CD8-positive, alpha-beta memory T cell (primary cell): Measurements from ENCODE around the gene DNM3. TPM values are rescaled to one million over a fixed set of nuclear protein-coding genes. Genes with fewer than 3 reads are reported as not detected.

Source experiments
- CTCF ChIA-PET: fragments of 350-600 bp; sonication (Branson Sonifier 250); formaldehyde crosslinking; loops from one replicate; lab custom pipeline; 2021; ENCODE audit warnings: antibody characterized with exemption; lab: Charles Lee
- POLR2A ChIA-PET: fragments of 350-600 bp; sonication (Branson Sonifier 250); formaldehyde crosslinking; loops from one replicate; lab custom pipeline; 2021; ENCODE audit warnings: antibody characterized with exemption; lab: Charles Lee
- DNase-seq, 5 donors: peaks; one replicate each; pipeline versions ENCODE4 v3.0.0 to v3.0.0-alpha.2; 2020 to 2022; ENCODE audit warnings: mixed read lengths in 1 of 5
- H3K27ac ChIP-seq: one replicate; pipeline ENCODE4 v1.7.0; 2013; ENCODE audit warnings: low read depth, mild to moderate bottlenecking, low read length, moderate library complexity
- H3K27me3 ChIP-seq: 2 replicates; pipeline ENCODE4 v1.7.0; 2013; ENCODE audit warnings: low read length, mild to moderate bottlenecking; ENCODE audit not compliant: insufficient read depth, poor library complexity, severe bottlenecking
- H3K36me3 ChIP-seq: 2 replicates; pipeline ENCODE4 v1.7.0; 2013; ENCODE audit warnings: mild to moderate bottlenecking, low read length, moderate library complexity; ENCODE audit not compliant: insufficient read depth
- H3K4me1 ChIP-seq: 2 replicates; pipeline ENCODE4 v1.7.0; 2013; ENCODE audit warnings: mild to moderate bottlenecking, low read length, moderate library complexity; ENCODE audit not compliant: insufficient read depth
- H3K4me3 ChIP-seq: 2 replicates; pipeline ENCODE4 v1.7.0; 2013; ENCODE audit warnings: mild to moderate bottlenecking, low read length
- H3K9me3 ChIP-seq: 2 replicates; pipeline ENCODE4 v1.7.0; 2013; ENCODE audit warnings: mild to moderate bottlenecking, low read length
- H3K27ac Mint-ChIP-seq, 8 donors: one replicate each; pipeline ENCODE4 v1.8.0; 2020 to 2021; ENCODE audit warnings: mixed read lengths in 8 of 8, mild to moderate bottlenecking in 6 of 8, inconsistent platforms in 3 of 8, moderate library complexity in 3 of 8
- H3K27me3 Mint-ChIP-seq, 2 donors: one replicate each; pipeline ENCODE4 v1.8.0; 2020 to 2021; ENCODE audit warnings: mixed read lengths in 2 of 2, mild to moderate bottlenecking in 1 of 2, moderate library complexity in 1 of 2
- H3K36me3 Mint-ChIP-seq, 3 donors: one replicate each; pipeline ENCODE4 v1.8.0; 2020 to 2021; ENCODE audit warnings: mixed read lengths in 3 of 3, inconsistent platforms in 1 of 3, mild to moderate bottlenecking in 1 of 3
- H3K4me1 Mint-ChIP-seq, 3 donors: one replicate each; pipeline ENCODE4 v1.8.0; 2020 to 2021; ENCODE audit warnings: mixed read lengths in 3 of 3, inconsistent platforms in 1 of 3, mild to moderate bottlenecking in 1 of 3
- H3K4me3 Mint-ChIP-seq, 7 donors: one replicate each; pipeline ENCODE4 v1.8.0; 2020 to 2021; ENCODE audit warnings: mixed read lengths in 7 of 7, mild to moderate bottlenecking in 6 of 7, moderate library complexity in 4 of 7, inconsistent platforms in 2 of 7
- H3K9me3 Mint-ChIP-seq, 5 donors: one replicate each; pipeline ENCODE4 v1.8.0; 2020 to 2022; ENCODE audit warnings: mixed read lengths in 5 of 5, mild to moderate bottlenecking in 3 of 5, moderate library complexity in 2 of 5, inconsistent platforms in 1 of 5
- polyA plus RNA-seq: library from polyadenylated mRNA; unstranded; fragments of 300-500 nt; fragmentation: Illumina TruSeq; gene quantifications from one replicate; pipeline ENCODE4 v1.2.3, GENCODE V29; 2021
- total RNA-seq, 2 experiments: library from RNA; stranded (reverse); gene quantifications; one replicate each; pipeline ENCODE4 v1.2.3, GENCODE V29; 2021

The DNM3 gene
- total and polyA plus RNA-seq, 3 experiments from 2014 or later = 0.29 to 0.64 (median 0.59) TPM

DNA sequence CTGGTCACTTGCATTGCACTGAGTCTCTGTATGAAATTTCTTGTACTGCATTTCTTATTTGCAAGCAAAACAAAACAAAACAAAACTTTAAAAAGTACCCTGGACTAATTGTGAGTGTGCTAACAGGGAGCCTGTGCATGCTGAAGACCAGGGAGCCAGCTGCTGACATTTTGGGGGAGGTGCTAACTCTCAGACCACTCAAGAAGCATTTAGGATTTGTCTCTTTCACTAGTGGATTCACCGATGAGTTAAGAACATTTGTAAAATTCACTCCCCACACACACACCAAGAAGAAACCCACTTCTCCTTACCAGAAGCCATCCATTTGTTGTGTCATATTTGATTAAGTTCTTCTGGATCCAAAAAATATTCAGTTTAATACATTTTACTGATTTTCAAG is 483.5 kb downstream of the DNM3 start:
- Mint-ChIP-seq H3K27me3 (no peaks in the 10 kb centered on the region), H3K4me3 (no peak overlapping the region), H3K9me3 (no peaks in the 10 kb centered on the region), H3K36me3 (peaks cover 0 to 2% (median 0%) of the 10 kb centered on the region in 3 donors), H3K4me1 (no peaks in the 10 kb centered on the region), H3K27ac (no peak overlapping the region)
- Histone ChIP-seq H3K4me1 (no peaks in the 10 kb centered on the region), H3K9me3 (no peaks in the 10 kb centered on the region), H3K36me3 (no peaks in the 10 kb centered on the region), H3K4me3 (no peak overlapping the region), H3K27me3 (no peaks in the 10 kb centered on the region), H3K27ac (no peak overlapping the region)
- no peak for DNase-seq
- ChIA-PET POLR2A (no interaction called here), CTCF (no interaction called here)

DNA sequence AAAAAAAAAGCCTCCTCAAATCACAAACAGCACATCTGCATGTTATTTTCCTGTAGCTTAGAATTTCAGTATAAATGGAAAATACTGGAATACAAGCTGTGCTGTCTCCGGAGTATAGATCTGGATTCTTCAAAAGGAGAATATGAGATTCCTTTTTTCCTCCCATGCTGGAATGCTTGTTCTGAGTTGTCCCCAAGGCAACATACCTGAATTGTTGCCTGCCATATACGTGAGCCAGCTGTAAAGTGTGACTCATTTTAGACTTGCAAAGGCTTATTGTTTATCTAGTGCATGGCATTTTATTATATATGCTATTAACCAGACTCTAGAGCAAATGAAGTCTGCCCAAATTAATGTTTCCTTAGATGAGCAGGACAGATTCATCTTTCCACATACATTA is 484.2 kb downstream of the DNM3 start:
- H3K27me3 ChIP-seq = no peaks in the 10 kb centered on the region
- H3K27ac ChIP-seq = no peak overlapping the region
- Mint-ChIP-seq H3K9me3 (no peaks in the 10 kb centered on the region), H3K36me3 (peaks cover 0 to 2% (median 0%) of the 10 kb centered on the region in 3 donors), H3K4me3 (no peak overlapping the region), H3K27me3 (no peaks in the 10 kb centered on the region), H3K27ac (no peak overlapping the region), H3K4me1 (no peaks in the 10 kb centered on the region)
- H3K4me1 ChIP-seq = no peaks in the 10 kb centered on the region
- ChIA-PET POLR2A (no interaction called here), CTCF (no interaction called here)
- DNase-seq = no peak
- H3K9me3 ChIP-seq = no peaks in the 10 kb centered on the region
- no peak overlapping the region for H3K4me3 ChIP-seq
- no peaks in the 10 kb centered on the region for H3K36me3 ChIP-seq

DNA sequence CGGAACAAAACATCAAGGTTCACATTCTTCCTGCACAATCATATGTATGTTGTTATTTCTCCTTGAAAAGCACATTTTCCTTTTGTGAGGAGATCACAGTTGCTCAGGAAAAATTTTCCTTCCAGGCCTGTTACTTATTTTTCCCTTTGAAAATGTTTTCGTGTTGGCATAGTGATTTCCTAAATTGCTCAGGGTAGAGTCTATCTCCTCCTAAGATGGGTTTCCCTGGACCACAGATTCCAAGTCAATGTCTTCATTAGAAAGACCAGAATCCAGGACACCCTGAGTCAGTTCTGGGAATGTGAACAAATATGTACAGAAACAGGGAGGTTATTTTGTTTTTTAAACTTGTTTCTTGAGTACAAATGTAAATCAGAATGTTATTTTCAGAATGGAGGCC is 484.8 kb downstream of the DNM3 start:
- POLR2A ChIA-PET = no interaction called here
- no peaks in the 10 kb centered on the region for H3K27me3 Mint-ChIP-seq
- H3K9me3 Mint-ChIP-seq = no peaks in the 10 kb centered on the region

DNA sequence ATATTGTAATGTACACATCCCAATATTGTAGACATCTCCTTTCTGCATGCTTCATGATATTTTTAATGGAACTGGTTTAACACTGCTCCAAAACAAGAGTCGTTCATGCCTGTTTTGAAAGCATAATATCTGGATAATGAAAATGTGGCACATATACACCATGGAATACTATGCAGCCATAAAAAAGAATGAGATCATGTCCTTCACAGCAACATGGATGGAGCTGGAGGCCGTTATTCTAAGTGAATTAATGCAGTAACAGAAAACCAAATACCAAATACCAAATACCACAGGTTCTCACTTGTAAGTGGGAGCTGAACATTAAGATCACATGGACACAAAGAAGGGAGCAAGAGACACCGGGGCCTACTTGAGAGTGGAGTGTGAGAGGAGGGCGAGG is 487.0 kb downstream of the DNM3 start:
- Histone ChIP-seq H3K27me3 (no peaks in the 10 kb centered on the region), H3K4me1 (no peaks in the 10 kb centered on the region), H3K4me3 (no peak overlapping the region), H3K36me3 (no peaks in the 10 kb centered on the region), H3K9me3 (no peaks in the 10 kb centered on the region), H3K27ac (no peak overlapping the region)
- ChIA-PET POLR2A (no interaction called here), CTCF (no interaction called here)
- no peaks in the 10 kb centered on the region for H3K27me3 Mint-ChIP-seq
- no peak overlapping the region for H3K27ac Mint-ChIP-seq
- no peaks in the 10 kb centered on the region for H3K4me1 Mint-ChIP-seq
- H3K9me3 Mint-ChIP-seq = no peaks in the 10 kb centered on the region
- DNase-seq = no peak
- H3K4me3 Mint-ChIP-seq = no peak overlapping the region
- peaks cover 0 to 2% (median 0%) of the 10 kb centered on the region in 3 donors for H3K36me3 Mint-ChIP-seq

More for the DNA sequence above, 484.8 kb downstream of the DNM3 start:
- Histone ChIP-seq H3K4me1 (no peaks in the 10 kb centered on the region), H3K36me3 (no peaks in the 10 kb centered on the region), H3K9me3 (no peaks in the 10 kb centered on the region), H3K27me3 (no peaks in the 10 kb centered on the region), H3K4me3 (no peak overlapping the region), H3K27ac (no peak overlapping the region)
- DNase-seq = no peak
- Mint-ChIP-seq H3K4me1 (no peaks in the 10 kb centered on the region), H3K27ac (no peak overlapping the region), H3K4me3 (no peak overlapping the region), H3K36me3 (peaks cover 0 to 2% (median 0%) of the 10 kb centered on the region in 3 donors)
- CTCF ChIA-PET = no interaction called here

DNA sequence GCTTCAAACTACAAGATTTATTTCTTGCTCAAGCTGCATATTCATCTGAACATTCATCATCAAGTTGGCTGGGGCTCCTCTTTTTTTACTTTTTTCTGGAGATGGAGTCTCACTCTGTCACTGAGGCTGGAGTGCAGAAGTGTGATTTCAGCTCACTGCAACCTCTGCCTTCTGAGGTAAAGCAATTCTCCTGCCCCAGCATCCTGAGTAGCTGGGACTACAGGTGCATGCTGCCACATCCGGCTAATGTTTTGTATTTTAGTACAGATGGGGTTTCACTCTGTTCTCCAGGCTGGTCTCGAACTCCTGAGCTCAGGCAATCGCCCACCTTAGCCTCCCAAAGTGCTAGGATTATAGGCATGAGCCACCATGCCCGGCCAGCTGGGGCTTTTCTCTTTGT is 490.9 kb downstream of the DNM3 start:
- no peak overlapping the region for H3K27ac ChIP-seq
- H3K36me3 ChIP-seq = no peaks in the 10 kb centered on the region
- H3K27ac Mint-ChIP-seq = no peak overlapping the region
- H3K27me3 ChIP-seq = no peaks in the 10 kb centered on the region
- H3K27me3 Mint-ChIP-seq = no peaks in the 10 kb centered on the region
- H3K4me1 ChIP-seq = no peaks in the 10 kb centered on the region
- no peak overlapping the region for H3K4me3 ChIP-seq
- ChIA-PET CTCF (no interaction called here), POLR2A (no interaction called here)
- no peak for DNase-seq
- no peaks in the 10 kb centered on the region for H3K36me3 Mint-ChIP-seq
- no peaks in the 10 kb centered on the region for H3K9me3 ChIP-seq
- H3K4me1 Mint-ChIP-seq = no peaks in the 10 kb centered on the region
- H3K9me3 Mint-ChIP-seq = no peaks in the 10 kb centered on the region
- no peak overlapping the region for H3K4me3 Mint-ChIP-seq

DNA sequence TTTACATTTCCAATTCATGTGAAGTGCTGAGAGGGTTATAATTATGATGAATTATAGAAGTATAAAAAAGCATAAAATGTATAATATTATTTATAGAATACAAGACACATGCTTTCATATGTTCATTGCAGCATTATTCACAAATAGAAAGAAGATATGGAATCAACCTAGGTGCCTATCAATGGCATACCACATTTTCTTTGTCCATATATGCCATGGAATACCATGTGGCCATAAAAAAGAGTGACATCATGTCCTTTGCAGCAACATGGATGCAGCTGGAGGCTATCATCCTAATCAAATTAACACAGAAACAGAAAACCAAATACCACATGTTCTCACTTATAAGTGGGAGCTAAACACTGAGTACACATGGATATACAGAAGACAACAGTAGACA is 494.1 kb downstream of the DNM3 start:
- Mint-ChIP-seq H3K27me3 (no peaks in the 10 kb centered on the region), H3K27ac (peak overlapping the region in 1 of 8 donors; percentile 35), H3K36me3 (peaks cover 0 to 4% (median 0%) of the 10 kb centered on the region in 3 donors), H3K9me3 (no peaks in the 10 kb centered on the region), H3K4me1 (peaks cover 0 to 15% (median 11%) of the 10 kb centered on the region in 3 donors), H3K4me3 (no peak overlapping the region)
- POLR2A ChIA-PET = interaction anchor here (0.8 kb wide), 1 partner anchor 25 kb away, joined by 3 read pairs; no protein-coding TSS in a partner anchor
- no peak for DNase-seq
- Histone ChIP-seq H3K27me3 (no peaks in the 10 kb centered on the region), H3K36me3 (no peaks in the 10 kb centered on the region), H3K9me3 (no peaks in the 10 kb centered on the region), H3K4me3 (no peak overlapping the region), H3K4me1 (no peaks in the 10 kb centered on the region), H3K27ac (no peak overlapping the region)
- CTCF ChIA-PET = no interaction called here

DNA sequence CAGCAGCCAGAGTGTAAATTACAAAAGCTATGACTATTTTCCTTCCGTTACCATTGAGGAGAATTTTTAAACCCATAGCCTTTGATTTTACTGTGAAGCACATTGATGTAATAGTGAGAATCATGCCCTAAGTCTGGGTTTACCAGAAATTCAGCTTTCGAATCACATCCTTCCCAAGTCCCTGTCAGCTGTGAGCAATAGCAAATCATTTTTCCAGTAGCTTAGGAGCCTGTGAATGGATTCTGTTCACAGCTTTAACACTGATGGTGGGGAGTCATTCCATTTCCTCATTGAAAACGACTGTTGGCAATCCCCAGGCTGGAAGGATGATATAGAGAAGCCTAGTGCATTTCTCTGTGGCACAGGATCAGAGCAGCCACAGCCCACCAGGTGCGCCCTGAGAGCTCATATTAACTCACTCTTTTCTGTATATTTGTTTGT is 497.0 kb downstream of the DNM3 start:
- POLR2A ChIA-PET = no interaction called here

DNA sequence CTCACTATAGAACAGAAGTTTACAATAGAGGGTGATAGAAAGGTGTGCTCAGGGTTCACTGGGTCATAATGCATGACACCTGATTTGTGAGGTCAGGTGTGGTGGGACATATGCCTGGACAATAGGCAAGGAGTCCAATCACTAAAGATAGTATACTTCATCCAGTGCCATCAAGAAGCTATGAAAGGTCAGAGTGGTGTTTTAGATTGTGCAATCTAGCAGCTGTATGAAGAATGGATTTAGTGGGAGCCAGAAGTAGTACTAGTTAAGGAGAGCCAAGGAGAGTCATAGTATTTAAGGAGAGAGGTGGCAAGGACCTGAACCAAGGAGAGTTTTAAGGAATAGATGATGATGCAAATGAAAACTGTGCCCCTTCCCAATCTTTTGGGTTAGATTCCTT is 498.5 kb downstream of the DNM3 start:
- Histone ChIP-seq H3K4me3 (no peak overlapping the region), H3K9me3 (no peaks in the 10 kb centered on the region), H3K4me1 (no peaks in the 10 kb centered on the region), H3K36me3 (no peaks in the 10 kb centered on the region), H3K27ac (no peak overlapping the region), H3K27me3 (no peaks in the 10 kb centered on the region)
- Mint-ChIP-seq H3K27ac (no peak overlapping the region), H3K4me3 (no peak overlapping the region), H3K27me3 (no peaks in the 10 kb centered on the region), H3K36me3 (peaks cover 0 to 4% (median 0%) of the 10 kb centered on the region in 3 donors), H3K9me3 (no peaks in the 10 kb centered on the region), H3K4me1 (peaks cover 17 to 42% (median 36%) of the 10 kb centered on the region in 3 donors)
- no peak for DNase-seq
- ChIA-PET POLR2A (no interaction called here), CTCF (no interaction called here)

More for the DNA sequence above, 497.0 kb downstream of the DNM3 start:
- no peaks in the 10 kb centered on the region for H3K36me3 ChIP-seq
- no peak overlapping the region for H3K27ac Mint-ChIP-seq
- no peaks in the 10 kb centered on the region for H3K4me1 ChIP-seq
- no peaks in the 10 kb centered on the region for H3K27me3 Mint-ChIP-seq
- no peaks in the 10 kb centered on the region for H3K27me3 ChIP-seq
- H3K27ac ChIP-seq = no peak overlapping the region
- no peak overlapping the region for H3K4me3 ChIP-seq
- CTCF ChIA-PET = no interaction called here
- peaks cover 0 to 4% (median 0%) of the 10 kb centered on the region in 3 donors for H3K36me3 Mint-ChIP-seq
- H3K9me3 ChIP-seq = no peaks in the 10 kb centered on the region
- peaks cover 6 to 27% (median 22%) of the 10 kb centered on the region in 3 donors for H3K4me1 Mint-ChIP-seq
- no peak for DNase-seq
- peak overlapping the region in 1 of 7 donors; percentile 22 for H3K4me3 Mint-ChIP-seq
- no peaks in the 10 kb centered on the region for H3K9me3 Mint-ChIP-seq
